ENCODE results near the gene CGRRF1. TPM values are rescaled to one million over a fixed set of nuclear protein-coding genes. Genes with fewer than 3 reads are reported as not detected.

CGRRF1 gene
- total RNA-seq, 5 donors from 2014 or later (not counting 1 experiment from before 2014, with no cell fraction given): 14.2 to 28.0 (median 14.9) TPM

DNA sequence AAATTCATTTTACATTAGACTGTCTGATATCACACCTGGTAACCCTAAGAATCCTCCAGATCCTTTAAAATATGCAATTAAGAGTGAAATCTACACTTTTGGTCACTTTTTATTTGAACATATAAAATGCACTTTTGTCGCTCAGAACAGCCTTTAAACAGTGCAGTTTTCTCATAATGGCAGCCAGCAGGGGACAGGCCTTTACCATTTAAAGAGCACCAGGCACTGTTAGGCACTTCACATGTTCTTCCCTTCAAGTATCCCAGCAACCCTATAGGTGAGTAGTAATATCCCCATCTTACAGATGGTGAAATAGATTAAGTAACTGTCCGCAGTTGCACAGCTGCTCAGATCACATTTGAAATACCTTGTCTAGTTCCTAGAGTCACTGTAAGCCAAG, 45.9 kb downstream of the CGRRF1 start:
- POLR2A ChIA-PET: interaction anchor here in 1 of 2 donors (0.6 kb wide), 1 partner anchor 13 kb away, joined by 9 read pairs; no protein-coding TSS in a partner anchor
- Histone ChIP-seq H3K27me3 (replicated peaks in 1 of 2; ENCODE audit: control insufficient read depth in 2 of 2, extremely low read depth in 1 of 2, insufficient read depth in 2 of 2, low read length in 1 of 2) (peaks cover 0 to 6% of the 10 kb centered on the region in 2 experiments), H3K27ac (ENCODE audit: low read length) (no peak overlapping the region), H3K36me3 (ENCODE audit: control insufficient read depth in 2 of 2, extremely low read depth in 1 of 2, insufficient read depth in 1 of 2, low read length in 1 of 2) (no peaks in the 10 kb centered on the region), H3K4me3 (ENCODE audit: control insufficient read depth in 1 of 2, extremely low read depth in 1 of 2, low read length in 1 of 2) (no peak overlapping the region), H3K9me3 (no peaks in the 10 kb centered on the region), H3K4me1 (ENCODE audit: control insufficient read depth in 1 of 2, extremely low read depth in 1 of 2, insufficient read depth in 2 of 2, low read length in 2 of 2) (no peaks in the 10 kb centered on the region)
- ATAC-seq (replicated peaks in 1 of 4) (no peak), DNase-seq (no peak)
- Mint-ChIP-seq H3K9me3 (no peaks in the 10 kb centered on the region), H3K27me3 (peaks cover 10 to 12% of the 10 kb centered on the region in 2 donors), H3K27ac (no peak overlapping the region), H3K36me3 (no peaks in the 10 kb centered on the region), H3K4me3 (no peak overlapping the region), H3K4me1 (no peaks in the 10 kb centered on the region)
- CTCF ChIA-PET: no interaction called here
- WGBS (ENCODE audit: insufficient coverage): no CpG with 5 or more reads among the region's 2 CpGs

DNA sequence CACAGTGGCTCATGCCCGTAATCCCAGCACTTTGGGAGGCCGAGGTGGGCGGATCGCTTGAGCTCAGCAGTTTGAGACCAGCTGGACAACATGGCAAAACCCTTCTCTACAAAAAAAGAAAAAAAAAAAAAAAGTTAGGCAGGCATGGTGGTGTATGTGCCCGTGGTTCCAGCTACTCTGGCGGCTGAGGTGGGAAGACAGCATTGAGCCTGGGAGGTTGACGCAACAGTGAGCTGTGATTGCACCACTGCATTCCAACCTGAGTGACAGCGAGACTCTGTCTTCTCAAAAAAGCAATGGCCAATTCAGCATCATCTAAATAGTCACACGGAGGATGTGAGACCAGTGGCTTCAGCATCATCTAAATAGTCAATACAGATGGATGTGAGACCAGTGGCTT, 46.8 kb downstream of the CGRRF1 start:
- Mint-ChIP-seq H3K27ac (no peak overlapping the region), H3K27me3 (peaks cover 12% of the 10 kb centered on the region in 2 donors), H3K4me1 (no peaks in the 10 kb centered on the region), H3K4me3 (no peak overlapping the region), H3K9me3 (no peaks in the 10 kb centered on the region), H3K36me3 (no peaks in the 10 kb centered on the region)
- Histone ChIP-seq H3K36me3 (ENCODE audit: control insufficient read depth in 2 of 2, extremely low read depth in 1 of 2, insufficient read depth in 1 of 2, low read length in 1 of 2) (no peaks in the 10 kb centered on the region), H3K4me1 (ENCODE audit: control insufficient read depth in 1 of 2, extremely low read depth in 1 of 2, insufficient read depth in 2 of 2, low read length in 2 of 2) (no peaks in the 10 kb centered on the region), H3K27me3 (replicated peaks in 1 of 2; ENCODE audit: control insufficient read depth in 2 of 2, extremely low read depth in 1 of 2, insufficient read depth in 2 of 2, low read length in 1 of 2) (peaks cover 0 to 6% of the 10 kb centered on the region in 2 experiments), H3K4me3 (ENCODE audit: control insufficient read depth in 1 of 2, extremely low read depth in 1 of 2, low read length in 1 of 2) (no peak overlapping the region), H3K27ac (ENCODE audit: low read length) (no peak overlapping the region), H3K9me3 (no peaks in the 10 kb centered on the region)
- 100% methylated on average over 1 of the region's 9 CpGs for WGBS (ENCODE audit: insufficient coverage)
- ATAC-seq (replicated peaks in 1 of 4) (no peak), DNase-seq (no peak)
- POLR2A ChIA-PET: no interaction called here
- CTCF ChIA-PET: no interaction called here

- no peaks in the 10 kb centered on the region for H3K36me3 Mint-ChIP-seq
- ChIA-PET POLR2A (no interaction called here), CTCF (interaction anchor here (1.0 to 3.2 kb wide), 3 partner anchors 81 to 212 kb away, joined by 3 to 97 read pairs (median 8); no protein-coding TSS in a partner anchor)
- no peak for DNase-seq
- 69% methylated on average over 2 of the region's 5 CpGs for WGBS (ENCODE audit: insufficient coverage)
- H3K9me3 Mint-ChIP-seq: no peaks in the 10 kb centered on the region
- H3K27ac Mint-ChIP-seq: no peak overlapping the region
- Histone ChIP-seq H3K9me3 (no peaks in the 10 kb centered on the region), H3K4me1 (ENCODE audit: control insufficient read depth in 1 of 2, extremely low read depth in 1 of 2, insufficient read depth in 2 of 2, low read length in 2 of 2) (peaks cover 2 to 22% of the 10 kb centered on the region in 2 experiments), H3K27ac (ENCODE audit: low read length) (no peak overlapping the region), H3K27me3 (replicated peaks in 1 of 2; ENCODE audit: control insufficient read depth in 2 of 2, extremely low read depth in 1 of 2, insufficient read depth in 2 of 2, low read length in 1 of 2) (peaks cover 3 to 18% of the 10 kb centered on the region in 2 experiments), H3K36me3 (ENCODE audit: control insufficient read depth in 2 of 2, extremely low read depth in 1 of 2, insufficient read depth in 1 of 2, low read length in 1 of 2) (no peaks in the 10 kb centered on the region), H3K4me3 (ENCODE audit: control insufficient read depth in 1 of 2, extremely low read depth in 1 of 2, low read length in 1 of 2) (no peak overlapping the region)
- H3K4me1 Mint-ChIP-seq: peaks cover 9 to 11% (median 10%) of the 10 kb centered on the region in 3 donors
- peaks cover 5% of the 10 kb centered on the region in 2 donors for H3K27me3 Mint-ChIP-seq
- ATAC-seq (replicated peaks in 1 of 4): no peak
- no peak overlapping the region for H3K4me3 Mint-ChIP-seq
Measured at GRCh38 chr14:54562334-54562733, 52.6 kb downstream of the CGRRF1 start.

DNA sequence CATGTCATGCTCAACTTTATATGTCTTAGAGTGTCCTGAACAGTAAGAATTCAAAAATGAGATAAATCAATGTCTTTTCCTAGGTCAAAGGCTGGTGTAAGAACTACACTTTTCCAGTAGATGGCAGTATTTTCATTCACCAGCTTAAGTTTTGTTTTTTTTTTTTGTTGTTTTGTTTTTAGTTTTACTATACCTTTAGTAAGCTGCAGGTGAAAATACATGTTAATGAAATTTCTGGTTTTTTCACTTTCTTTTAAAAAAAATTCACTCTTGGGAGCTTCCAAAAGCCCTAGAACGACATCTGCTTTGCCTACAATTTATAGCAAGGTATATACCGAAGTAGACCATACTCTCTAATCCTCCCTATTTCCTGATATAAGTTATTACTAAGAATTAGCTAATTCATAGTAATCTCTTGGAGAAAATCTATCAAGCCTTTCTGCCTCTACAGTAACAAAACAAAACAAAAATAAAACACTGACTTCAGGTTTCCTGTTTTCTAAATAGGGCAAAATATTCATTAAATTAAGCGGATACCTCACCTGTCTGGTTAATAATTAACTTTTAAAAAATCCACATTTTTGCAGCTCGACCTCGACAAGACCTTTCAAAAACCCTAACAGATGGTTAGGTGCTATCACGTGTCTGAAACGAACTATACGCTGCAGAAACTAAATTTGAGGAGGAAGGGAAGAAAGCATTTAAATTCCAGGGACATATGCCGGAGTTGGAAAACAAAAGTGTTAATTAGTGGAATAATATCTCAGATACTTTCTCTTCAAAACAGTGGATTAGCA, 54.6 kb downstream of the CGRRF1 start:
- H3K4me3 ChIP-seq (ENCODE audit: control insufficient read depth in 1 of 2, extremely low read depth in 1 of 2, low read length in 1 of 2): peak overlapping the region in 1 of 2 donors; percentile 63
- H3K9me3 ChIP-seq: no peaks in the 10 kb centered on the region
- H3K36me3 Mint-ChIP-seq: no peaks in the 10 kb centered on the region
- 50% methylated on average over 1 of the region's 9 CpGs for WGBS (ENCODE audit: insufficient coverage)
- H3K27ac Mint-ChIP-seq: peak overlapping the region; percentile 48 to 76
- H3K9me3 Mint-ChIP-seq: no peaks in the 10 kb centered on the region
- ATAC-seq (replicated peaks in 1 of 4) (no peak), DNase-seq (peak in 2 of 35 experiments; percentile 14 to 74)
- H3K27me3 ChIP-seq (replicated peaks in 1 of 2; ENCODE audit: control insufficient read depth in 2 of 2, extremely low read depth in 1 of 2, insufficient read depth in 2 of 2, low read length in 1 of 2): peaks cover 6 to 30% of the 10 kb centered on the region in 2 experiments
- H3K27me3 Mint-ChIP-seq: peaks cover 4 to 5% of the 10 kb centered on the region in 2 donors
- ChIA-PET CTCF (interaction anchor here (0.5 to 5.7 kb wide), 67 partner anchors 8 to 1835 kb away, joined by 3 to 97 read pairs (median 4); partner anchors contain the start of genes CGRRF1 (in 1 of the 2), GCH1 (in 1 of the 2), GMFB (in 1 of the 2) and SOCS4 (in 1 of the 2)), POLR2A (interaction anchor here (0.6 to 1.2 kb wide), 6 partner anchors 55 to 339 kb away, joined by 3 to 5 read pairs (median 4); partner anchors contain the start of gene CGRRF1 (in 1 of the 2))
- H3K4me1 Mint-ChIP-seq: peaks cover 13 to 21% (median 15%) of the 10 kb centered on the region in 3 donors
- H3K4me3 Mint-ChIP-seq: peak overlapping the region; percentile 78 to 97 (median 82)
- peak overlapping the region; percentile 71 for H3K27ac ChIP-seq (ENCODE audit: low read length)
- no peaks in the 10 kb centered on the region for H3K36me3 ChIP-seq (ENCODE audit: control insufficient read depth in 2 of 2, extremely low read depth in 1 of 2, insufficient read depth in 1 of 2, low read length in 1 of 2)
- peaks cover 6 to 33% of the 10 kb centered on the region in 2 experiments for H3K4me1 ChIP-seq (ENCODE audit: control insufficient read depth in 1 of 2, extremely low read depth in 1 of 2, insufficient read depth in 2 of 2, low read length in 2 of 2)

- Mint-ChIP-seq H3K36me3 (no peaks in the 10 kb centered on the region), H3K27me3 (peaks cover 4 to 8% of the 10 kb centered on the region in 2 donors), H3K27ac (peak overlapping the region; percentile 49 to 77), H3K4me3 (peak overlapping the region; percentile 78 to 97 (median 82)), H3K9me3 (no peaks in the 10 kb centered on the region), H3K4me1 (peaks cover 13 to 21% (median 15%) of the 10 kb centered on the region in 3 donors)
- H3K36me3 ChIP-seq (ENCODE audit: control insufficient read depth in 2 of 2, extremely low read depth in 1 of 2, insufficient read depth in 1 of 2, low read length in 1 of 2): no peaks in the 10 kb centered on the region
- CTCF ChIA-PET: interaction anchor here (0.5 to 5.7 kb wide), 38 partner anchors 8 to 852 kb away, joined by 3 to 97 read pairs (median 4); partner anchors contain the start of genes CGRRF1 (in 1 of the 2) and GMFB (in 1 of the 2)
- peak overlapping the region; percentile 71 for H3K27ac ChIP-seq (ENCODE audit: low read length)
- peak in 33 of 35 experiments; percentile 10 to 72 (median 37) for DNase-seq
- H3K4me3 ChIP-seq (ENCODE audit: control insufficient read depth in 1 of 2, extremely low read depth in 1 of 2, low read length in 1 of 2): peak overlapping the region; percentile 63 to 95
- WGBS (ENCODE audit: insufficient coverage): 2% methylated on average over 61 of the region's 69 CpGs
- POLR2A ChIA-PET: interaction anchor here in 1 of 2 donors (1.0 to 1.2 kb wide), 3 partner anchors 55 to 338 kb away, joined by 4 to 6 read pairs (median 5); partner anchors contain the start of gene CGRRF1
- no peaks in the 10 kb centered on the region for H3K9me3 ChIP-seq
- peak; percentile 47 to 58 (median 52) for ATAC-seq (replicated peaks in 1 of 4)
- H3K27me3 ChIP-seq (replicated peaks in 1 of 2; ENCODE audit: control insufficient read depth in 2 of 2, extremely low read depth in 1 of 2, insufficient read depth in 2 of 2, low read length in 1 of 2): peaks cover 6 to 32% of the 10 kb centered on the region in 2 experiments
- H3K4me1 ChIP-seq (ENCODE audit: control insufficient read depth in 1 of 2, extremely low read depth in 1 of 2, insufficient read depth in 2 of 2, low read length in 2 of 2): peaks cover 6 to 33% of the 10 kb centered on the region in 2 experiments
Measured at GRCh38 chr14:54564868-54565784, 55.4 kb downstream of the CGRRF1 start.
